PC-3 (cell line): Measurements from ENCODE around the gene THRB. TPM values are rescaled to one million over a fixed set of nuclear protein-coding genes. Genes with fewer than 3 reads are reported as not detected.

Experiments
- ATAC-seq: fragments of 200-7000 bp; cut with Tn5 transposase; 2 replicates; pipeline ENCODE4 v1.9.1; 2020; ENCODE audit warnings: mild to moderate bottlenecking, moderate library complexity
- BruUV-seq: library from RNA; stranded (reverse); fragments of 400-500 nt; replicated peaks from 2 replicates; lab custom pipeline; 2021; lab: Mats Ljungman, UMichigan
- CTCF ChIA-PET: fragments of 300-600 bp; sonication (Branson Sonifier 250); formaldehyde crosslinking; loops from one replicate; lab custom pipeline; 2022; ENCODE audit warnings: antibody characterized with exemption; lab: Charles Lee
- POLR2A ChIA-PET: fragments of 300-600 bp; sonication (Branson Sonifier 250); formaldehyde crosslinking; loops from one replicate; lab custom pipeline; 2022; ENCODE audit warnings: antibody characterized with exemption; ENCODE audit not compliant: unreplicated experiment; lab: Charles Lee
- DNase-seq: peaks from one replicate; pipeline ENCODE4 v3.0.0-alpha.2; 2015
- H2AFZ ChIP-seq: fragments of 300-600 bp; sonication (generic); 2 replicates; pipeline ENCODE4 v1.6.0; 2016; ENCODE audit warnings: antibody characterized with exemption, low read length
- H3F3A ChIP-seq: fragments of 300-600 bp; sonication (generic); one replicate; pipeline ENCODE4 v1.6.0; 2017; ENCODE audit warnings: antibody characterized with exemption, low read length, control low read depth, mild to moderate bottlenecking; ENCODE audit not compliant: unreplicated experiment
- H3K27ac ChIP-seq: fragments of 300-600 bp; sonication (generic); 2 replicates; pipeline ENCODE4 v1.5.1; 2016; ENCODE audit warnings: mild to moderate bottlenecking, low read length
- H3K27me3 ChIP-seq: fragments of 300-600 bp; sonication (generic); 2 replicates; pipeline ENCODE4 v1.6.1; 2016; ENCODE audit warnings: low read length, mixed read lengths
- H3K36me3 ChIP-seq: fragments of 300-600 bp; sonication (generic); 2 replicates; pipeline ENCODE4 v1.6.1; 2016; ENCODE audit warnings: low read depth, mixed run types, low read length, mixed read lengths
- H3K4me1 ChIP-seq: fragments of 300-600 bp; sonication (generic); 2 replicates; pipeline ENCODE4 v1.5.1; 2016; ENCODE audit warnings: low read length; ENCODE audit not compliant: insufficient read depth
- H3K4me2 ChIP-seq: fragments of 300-600 bp; sonication (generic); 2 replicates; pipeline ENCODE4 v1.6.0; 2016; ENCODE audit warnings: low read length
- H3K4me3 ChIP-seq: fragments of 300-600 bp; sonication (generic); 2 replicates; pipeline ENCODE4 v1.5.1; 2016; ENCODE audit warnings: mild to moderate bottlenecking, low read length, mixed read lengths
- H3K79me2 ChIP-seq: fragments of 300-600 bp; sonication (generic); 2 replicates; pipeline ENCODE4 v1.6.1; 2017; ENCODE audit warnings: low read length, mixed read lengths
- H3K9ac ChIP-seq: fragments of 300-600 bp; sonication (generic); 2 replicates; pipeline ENCODE4 v1.6.0; 2016; ENCODE audit warnings: mild to moderate bottlenecking, low read length
- H3K9me2 ChIP-seq: fragments of 300-600 bp; sonication (generic); replicated peaks from 2 replicates; pipeline ENCODE4 v1.6.1; 2016; ENCODE audit warnings: mixed run types, low read length, mixed read lengths
- H3K9me3 ChIP-seq: fragments of 300-600 bp; sonication (generic); 2 replicates; pipeline ENCODE4 v1.6.1; 2016; ENCODE audit warnings: low read length, mixed read lengths
- H4K20me1 ChIP-seq: fragments of 300-600 bp; sonication (generic); 2 replicates; pipeline ENCODE4 v1.6.1; 2016; ENCODE audit warnings: low read length, mixed read lengths
- EZH2 ChIP-seq: fragments of 300-600 bp; sonication (generic); IDR thresholded peaks from one replicate; pipeline ENCODE4 v1.6.1; 2017; ENCODE audit warnings: antibody characterized with exemption, mild to moderate bottlenecking, low read length; ENCODE audit not compliant: unreplicated experiment
- EZH2phosphoT487 ChIP-seq: fragments of 300-600 bp; sonication (generic); IDR thresholded peaks from 2 replicates; pipeline ENCODE4 v1.6.1; 2018; ENCODE audit warnings: mild to moderate bottlenecking, antibody characterized with exemption, low read length, borderline replicate concordance
- intact Hi-C: fragments of 100-400 bp; cut with micrococcal nuclease; formaldehyde crosslinking; loops from 2 replicates; pipeline ENCODE4 v1.9.0; 2023
- total RNA-seq: library from RNA; depleted of rRNA; stranded (reverse); fragments of >200 nt; gene quantifications from 2 replicates; pipeline ENCODE4 v1.2.3, GENCODE V29; 2014
- TF ChIP-seq, protein P1 (sequence below): fragments of 300-600 bp; sonication (generic); conservative IDR thresholded peaks from 2 replicates; pipeline ENCODE4 v1.5.1; 2017; ENCODE audit warnings: antibody characterized with exemption, low read depth, mild to moderate bottlenecking, low read length

THRB gene
- total RNA-seq, 1 experiment from 2014 or later, result 9.7 TPM

DNA sequence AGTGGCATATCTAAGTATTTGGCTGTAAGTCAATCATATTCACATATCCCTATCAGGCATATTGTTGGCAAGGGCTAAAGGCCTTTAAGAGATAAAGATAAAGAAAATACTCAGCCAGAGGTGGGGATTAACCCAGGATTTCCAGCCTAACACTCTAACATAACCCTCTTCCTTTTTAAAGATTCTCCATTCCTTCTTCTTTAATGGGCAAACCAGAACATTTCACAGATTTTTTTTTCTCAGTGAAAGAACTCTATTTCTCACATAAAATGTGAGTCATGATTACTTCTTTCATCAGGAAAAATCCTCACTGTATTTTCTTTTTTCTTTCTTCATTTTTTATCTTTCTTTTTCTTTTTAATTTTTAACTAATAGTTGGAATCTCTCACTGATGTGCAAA is 349.2 kb downstream of the THRB start:
- H3K79me2 ChIP-seq, result no peaks in the 10 kb centered on the region
- CTCF ChIA-PET, result interaction anchor here (0.6 to 1.3 kb wide), 2 partner anchors 41 to 405 kb away, joined by 3 read pairs; no protein-coding TSS in a partner anchor
- peak; percentile 33 for ATAC-seq
- H3K9me2 ChIP-seq, result no peaks in the 10 kb centered on the region
- no peaks in the 10 kb centered on the region for H3K9me3 ChIP-seq
- peaks cover 4% of the 10 kb centered on the region for H3K36me3 ChIP-seq
- peak; percentile 20 for DNase-seq
- intact Hi-C loops, result loop anchor here (5.0 kb wide), 1 partner anchor 58 kb away; no protein-coding TSS in a partner anchor
- no peak overlapping the region for H3K9ac ChIP-seq
- POLR2A ChIA-PET, result interaction anchor here (0.7 kb wide), 1 partner anchor 375 kb away, joined by 4 read pairs; no protein-coding TSS in a partner anchor
- no peaks in the 10 kb centered on the region for H3K27me3 ChIP-seq
- H2AFZ ChIP-seq, result peak overlapping the region; percentile 56
- peak overlapping the region; percentile 30 for H3K27ac ChIP-seq
- H3K4me1 ChIP-seq, result peaks cover 18% of the 10 kb centered on the region
- peak overlapping the region; percentile 78 for H3K4me2 ChIP-seq
- no TSS peak for BruUV-seq
- TF ChIP-seq EZH2phosphoT487 (no peak), EZH2 (no peak)
- TF ChIP-seq, protein P1, sequence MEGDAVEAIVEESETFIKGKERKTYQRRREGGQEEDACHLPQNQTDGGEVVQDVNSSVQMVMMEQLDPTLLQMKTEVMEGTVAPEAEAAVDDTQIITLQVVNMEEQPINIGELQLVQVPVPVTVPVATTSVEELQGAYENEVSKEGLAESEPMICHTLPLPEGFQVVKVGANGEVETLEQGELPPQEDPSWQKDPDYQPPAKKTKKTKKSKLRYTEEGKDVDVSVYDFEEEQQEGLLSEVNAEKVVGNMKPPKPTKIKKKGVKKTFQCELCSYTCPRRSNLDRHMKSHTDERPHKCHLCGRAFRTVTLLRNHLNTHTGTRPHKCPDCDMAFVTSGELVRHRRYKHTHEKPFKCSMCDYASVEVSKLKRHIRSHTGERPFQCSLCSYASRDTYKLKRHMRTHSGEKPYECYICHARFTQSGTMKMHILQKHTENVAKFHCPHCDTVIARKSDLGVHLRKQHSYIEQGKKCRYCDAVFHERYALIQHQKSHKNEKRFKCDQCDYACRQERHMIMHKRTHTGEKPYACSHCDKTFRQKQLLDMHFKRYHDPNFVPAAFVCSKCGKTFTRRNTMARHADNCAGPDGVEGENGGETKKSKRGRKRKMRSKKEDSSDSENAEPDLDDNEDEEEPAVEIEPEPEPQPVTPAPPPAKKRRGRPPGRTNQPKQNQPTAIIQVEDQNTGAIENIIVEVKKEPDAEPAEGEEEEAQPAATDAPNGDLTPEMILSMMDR, result no peak
- H3F3A ChIP-seq, result no peaks in the 10 kb centered on the region
- H4K20me1 ChIP-seq, result no peaks in the 10 kb centered on the region
- H3K4me3 ChIP-seq, result peak overlapping the region; percentile 38; the same call in 1 of the 2 replicates

DNA sequence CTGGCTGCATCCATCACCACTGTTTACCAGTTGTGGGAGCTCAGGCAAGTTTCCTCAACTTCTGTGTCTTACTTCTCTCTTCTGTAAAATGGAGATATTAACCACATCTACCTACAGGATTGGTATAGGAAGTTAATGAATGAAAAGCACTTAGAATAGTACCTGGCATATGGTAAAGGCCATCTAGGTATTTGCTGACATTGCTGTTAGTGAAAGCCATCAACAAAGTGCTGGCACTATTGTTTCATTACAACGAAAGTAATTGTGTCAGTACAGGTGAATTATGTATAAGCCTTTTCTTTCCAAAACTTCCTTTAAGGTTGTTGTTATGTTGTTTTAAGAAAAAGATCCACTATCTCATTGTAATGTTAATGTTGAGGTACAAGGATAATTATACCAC is 352.5 kb downstream of the THRB start:
- Histone ChIP-seq H4K20me1 (no peaks in the 10 kb centered on the region), H3K36me3 (peaks cover 4% of the 10 kb centered on the region), H3K79me2 (no peaks in the 10 kb centered on the region), H3K9me3 (no peaks in the 10 kb centered on the region), H3K9me2 (no peaks in the 10 kb centered on the region), H3K27ac (no peak overlapping the region), H3K4me2 (no peak overlapping the region), H3K4me3 (no peak overlapping the region), H3F3A (no peaks in the 10 kb centered on the region), H2AFZ (no peak overlapping the region), H3K4me1 (peaks cover 32% of the 10 kb centered on the region), H3K9ac (no peak overlapping the region), H3K27me3 (no peaks in the 10 kb centered on the region)
- no peak for ATAC-seq
- intact Hi-C loops, result no loop called here
- POLR2A ChIA-PET, result no interaction called here
- CTCF ChIA-PET, result no interaction called here
- TF ChIP-seq EZH2phosphoT487, result no peak
- TF ChIP-seq, protein P1, result no peak
- TF ChIP-seq EZH2, result no peak
- no TSS peak for BruUV-seq
- DNase-seq, result no peak

DNA sequence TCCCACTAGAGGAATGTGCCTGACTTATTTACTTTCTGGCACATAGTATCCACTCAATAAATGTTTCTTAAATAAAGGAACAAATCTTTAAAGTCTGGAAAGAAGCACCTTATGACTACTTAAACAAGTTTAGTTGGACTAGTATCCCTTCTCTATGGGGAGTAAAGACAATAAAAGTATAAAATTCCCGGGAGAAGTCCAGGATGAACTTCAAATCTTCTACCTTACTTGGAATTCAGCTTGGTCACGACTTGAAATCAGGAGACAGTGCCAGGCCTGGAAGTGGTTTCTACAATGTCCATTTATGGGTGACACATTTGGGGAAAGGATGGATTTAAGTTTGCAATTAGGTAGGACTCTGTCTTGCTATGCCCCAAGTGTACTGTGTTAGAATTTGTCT is 353.1 kb downstream of the THRB start:
- Histone ChIP-seq H2AFZ (no peak overlapping the region), H3K9me2 (no peaks in the 10 kb centered on the region), H3K4me2 (no peak overlapping the region), H3K27me3 (no peaks in the 10 kb centered on the region), H3K9ac (no peak overlapping the region), H4K20me1 (no peaks in the 10 kb centered on the region), H3K4me1 (peaks cover 34% of the 10 kb centered on the region), H3K79me2 (no peaks in the 10 kb centered on the region), H3K4me3 (no peak overlapping the region), H3K27ac (no peak overlapping the region), H3K9me3 (no peaks in the 10 kb centered on the region), H3F3A (no peaks in the 10 kb centered on the region), H3K36me3 (peaks cover 4% of the 10 kb centered on the region)
- TF ChIP-seq, protein P1, result no peak
- TF ChIP-seq EZH2 (no peak), EZH2phosphoT487 (no peak)
- intact Hi-C loops, result no loop called here
- BruUV-seq, result no TSS peak
- ChIA-PET CTCF (no interaction called here), POLR2A (no interaction called here)
- ATAC-seq (no peak), DNase-seq (no peak)
